Right renal cortex interstitium (tissue), 3 donors: ENCODE results near the gene EMC9. TPM values are rescaled to one million over a fixed set of nuclear protein-coding genes. Genes with fewer than 3 reads are reported as not detected.

Experiments
- DNase-seq, 3 donors: peaks; one replicate each; pipeline ENCODE4 v3.0.0-alpha.2; 2013; ENCODE audit warnings: low read depth in 3 of 3, low spot score in 2 of 3
- polyA plus RNA-seq, 3 donors: library from polyadenylated mRNA; unstranded; fragments of 120-200 nt; gene quantifications; one replicate each; pipeline ENCODE4 v1.2.1, GENCODE V29; 2013; ENCODE audit not compliant: insufficient read length in 3 of 3

Gene EMC9
- polyA plus RNA-seq, 3 donors, result 11.9 to 20.1 (median 15.3) TPM

- DNase-seq, result no peak
Measured at GRCh38 chr14:24177891-24178290, 36.5 kb upstream of the EMC9 start.

GRCh38 chr14:24177041-24177825 lies 35.8 kb upstream of the EMC9 start:
- DNase-seq, result no peak

GRCh38 chr14:24176599-24176998 lies 35.2 kb upstream of the EMC9 start:
- DNase-seq, result no peak

GRCh38 chr14:24172871-24173281 lies 31.5 kb upstream of the EMC9 start:
- DNase-seq, result no peak

- DNase-seq, result no peak
Measured at GRCh38 chr14:24172261-24172860, 31.0 kb upstream of the EMC9 start.

GRCh38 chr14:24171422-24172260 lies 30.2 kb upstream of the EMC9 start, which contains the start of gene REC8:
REC8 (plus strand) TSS chr14:24172080; CDS start chr14:24172553, 473 bp downstream.
- peak in 2 of 3 donors; percentile 81 to 93 for DNase-seq

GRCh38 chr14:24167469-24168114 lies 26.2 kb upstream of the EMC9 start:
- no peak for DNase-seq

GRCh38 chr14:24165785-24166184 lies 24.4 kb upstream of the EMC9 start:
- no peak for DNase-seq

GRCh38 chr14:24164518-24164991 lies 23.2 kb upstream of the EMC9 start:
- no peak for DNase-seq

GRCh38 chr14:24162093-24162492 lies 20.7 kb upstream of the EMC9 start:
- DNase-seq, result no peak

- peak; percentile 92 to 97 (median 94) for DNase-seq
Measured at GRCh38 chr14:24160850-24161804, 19.7 kb upstream of the EMC9 start, which contains the start of gene IRF9. IRF9 (plus strand) TSS chr14:24161265; CDS start chr14:24162145, 880 bp downstream.

GRCh38 chr14:24160499-24160849 lies 19.1 kb upstream of the EMC9 start:
- no peak for DNase-seq

- no peak for DNase-seq
Measured at GRCh38 chr14:24159777-24160498, 18.5 kb upstream of the EMC9 start.

GRCh38 chr14:24157331-24157730 lies 15.9 kb upstream of the EMC9 start:
- DNase-seq, result no peak

- DNase-seq, result no peak
Measured at GRCh38 chr14:24156840-24157239, 15.4 kb upstream of the EMC9 start.

- DNase-seq, result no peak
Measured at GRCh38 chr14:24155100-24155499, 13.7 kb upstream of the EMC9 start.

- DNase-seq, result no peak
Measured at GRCh38 chr14:24151404-24152080, 10.2 kb upstream of the EMC9 start.

GRCh38 chr14:24150993-24151392 lies 9.6 kb upstream of the EMC9 start:
- no peak for DNase-seq
